HepG2 (cell line): ENCODE data around the gene TUBB2B. TPM values are rescaled to one million over a fixed set of nuclear protein-coding genes. Genes with fewer than 3 reads are reported as not detected.
A peak's percentile ranks its signal among the peaks of the same experiment; 100 is the strongest.

Experiments
- ATAC-seq: fragments of 200-7000 bp; cut with Tn5 transposase; 3 replicates; pipeline ENCODE4 v1.9.1; 2020; ENCODE audit warnings: mild to moderate bottlenecking, moderate library complexity
- BruUV-seq: library from RNA; stranded (reverse); fragments of 400-500 nt; replicated peaks from 2 replicates; lab custom pipeline; 2021; lab: Mats Ljungman, UMichigan
- CTCF ChIA-PET: fragments of 300-600 bp; formaldehyde crosslinking; extraction: SDS; loops from one replicate; lab custom pipeline; 2021; ENCODE audit warnings: low total read pairs, inconsistent platforms, low intra/inter-chr PET ratio; lab: Yijun Ruan, JAX
- POLR2A ChIA-PET: fragments of 350-600 bp; sonication (Branson Sonifier 250); formaldehyde crosslinking; loops from one replicate; lab custom pipeline; 2020; ENCODE audit warnings: antibody characterized with exemption, inconsistent platforms; lab: Yijun Ruan, JAX
- DNase-seq: peaks from one replicate; pipeline ENCODE4 v3.0.0-alpha.2; 2015; ENCODE audit warnings: low spot score
- FAIRE-seq: peaks from 3 replicates; lab custom pipeline; 2011; peaks lifted over from hg19 to GRCh38; lab: Jason Lieb, UNC
- H2AFZ ChIP-seq: one replicate; pipeline ENCODE4 v1.6.1; 2011; ENCODE audit warnings: low read length, inconsistent platforms
- H3K27ac ChIP-seq: fragments of 300-600 bp; 3 replicates; pipeline ENCODE4 v1.8.0; 2011; ENCODE audit warnings: mixed run types, mild to moderate bottlenecking, mixed read lengths, low read length, inconsistent platforms; ENCODE audit not compliant: insufficient read depth; ENCODE audit errors: extremely low read length
- H3K27me3 ChIP-seq, 2 experiments: fragments of 200-600 bp in 1 of 2; 2 replicates in 1 of 2; 3 replicates in 1 of 2; pipeline versions ENCODE4 v1.6.0 to v1.8.0; 2011; ENCODE audit warnings: low read length in 2 of 2, mild to moderate bottlenecking in 2 of 2, moderate library complexity in 2 of 2, inconsistent platforms in 1 of 2; ENCODE audit not compliant: insufficient read depth in 2 of 2, control insufficient read depth in 1 of 2
- H3K36me3 ChIP-seq, 2 experiments: fragments of 200-600 bp in 1 of 2; replicated peaks in 1 of 2; 2 replicates in 1 of 2; 3 replicates in 1 of 2; pipeline versions ENCODE4 v1.5.1 to v1.8.0; 2011; ENCODE audit warnings: low read length in 2 of 2, inconsistent platforms in 1 of 2; ENCODE audit not compliant: insufficient read depth in 2 of 2, control insufficient read depth in 1 of 2
- H3K4me1 ChIP-seq: 2 replicates; pipeline ENCODE4 v1.5.1; 2012; ENCODE audit warnings: low read length, inconsistent platforms; ENCODE audit not compliant: insufficient read depth
- H3K4me2 ChIP-seq: 2 replicates; pipeline ENCODE4 v1.6.0; 2011; ENCODE audit warnings: low read depth, low read length, inconsistent platforms
- H3K4me3 ChIP-seq, 3 experiments: fragments of 200-600 bp in 1 of 3; sonication (generic), shearing (Covaris generic) in 1 of 3; replicated peaks in 1 of 3; 2 replicates each; pipeline ENCODE4 v1.5.1; 2011 to 2016; ENCODE audit warnings: low read length in 3 of 3, inconsistent platforms in 2 of 3, low read depth in 2 of 3, mild to moderate bottlenecking in 2 of 3, control low read depth in 1 of 3, mixed read lengths in 1 of 3; ENCODE audit not compliant: insufficient read depth in 1 of 3
- H3K79me2 ChIP-seq: one replicate; pipeline ENCODE4 v1.6.1; 2011; ENCODE audit warnings: low read length, inconsistent platforms; ENCODE audit not compliant: insufficient read depth
- H3K9ac ChIP-seq: 2 replicates; pipeline ENCODE4 v1.6.0; 2011; ENCODE audit warnings: mild to moderate bottlenecking, low read depth, low read length, inconsistent platforms; ENCODE audit not compliant: insufficient read depth
- H3K9me3 ChIP-seq: 2 replicates; pipeline ENCODE4 v1.5.1; 2012; ENCODE audit warnings: mild to moderate bottlenecking, low read length
- H4K20me1 ChIP-seq: 2 replicates; pipeline ENCODE4 v1.6.0; 2011; ENCODE audit warnings: inconsistent platforms, mild to moderate bottlenecking, low read length, moderate library complexity; ENCODE audit not compliant: insufficient read depth
- CC2D1A ChIP-seq: sonication (generic); formaldehyde crosslinking; IDR thresholded peaks from 2 replicates; pipeline ENCODE4 v1.8.1; 2023; ENCODE audit warnings: mild to moderate bottlenecking, missing genetic modification reagents
- CEBPB ChIP-seq: IDR thresholded peaks from 2 replicates; pipeline ENCODE4 v1.6.1; 2011; ENCODE audit warnings: low read depth, low read length, improper control_type of control experiment, borderline replicate concordance
- CEBPG ChIP-seq: IDR thresholded peaks from 2 replicates; pipeline ENCODE4 v1.6.1; 2016
- DMAP1 ChIP-seq: IDR thresholded peaks from 2 replicates; pipeline ENCODE4 v1.6.1; 2016
- GABPB1 ChIP-seq: IDR thresholded peaks from 2 replicates; pipeline ENCODE4 v1.6.1; 2016; ENCODE audit warnings: mild to moderate bottlenecking, missing genetic modification reagents, moderate library complexity, missing compliant biosample characterization
- HCFC1 ChIP-seq: fragments of 150-350 bp; IDR thresholded peaks from 2 replicates; pipeline ENCODE4 v1.6.1; 2014; ENCODE audit warnings: low read depth, low read length
- SMARCC2 ChIP-seq: fragments of 450-650 bp; IDR thresholded peaks from 2 replicates; pipeline ENCODE4 v1.6.1; 2017; ENCODE audit warnings: antibody characterized with exemption, mild to moderate bottlenecking
- SMC3 ChIP-seq: IDR thresholded peaks from 2 replicates; pipeline ENCODE4 v1.6.1; 2011; ENCODE audit warnings: low read length, improper control_type of control experiment
- ZNF12 ChIP-seq: sonication (generic); formaldehyde crosslinking; IDR thresholded peaks from 2 replicates; pipeline ENCODE4 v1.5.0; 2020; ENCODE audit warnings: missing genetic modification reagents
- WGBS: methylation state at CpG from one replicate; pipeline ENCODE4 v1.1.6; 2017; ENCODE audit warnings: low lambda C conversion rate; 5-methylcytosine and 5-hydroxymethylcytosine counted together
- in situ Hi-C: cut with HindIII; loops from 2 replicates; pipeline ENCODE4 v1.10.0; 2017; ENCODE audit warnings: low pct_unique_long_range_greater_than_20kb; ENCODE audit not compliant: extremely low pct_ligation_motif_present
- intact Hi-C: fragments of 100-400 bp; cut with micrococcal nuclease; formaldehyde crosslinking; loops from one replicate; pipeline ENCODE4 v1.10.0; 2022; ENCODE audit not compliant: unreplicated experiment
- polyA plus RNA-seq, 8 experiments: library from polyadenylated mRNA; depleted of rRNA in 3 of 8; stranded (reverse) in 7 of 8; unstranded in 1 of 8; fragments of >200 nt; fragmentation: Illumina TruSeq in 4 of 8; extraction: Trizol in 4 of 8; gene quantifications; 2 replicates each; pipeline versions ENCODE4 v1.2.1 to v1.2.3, GENCODE V29; 2011 to 2016; ENCODE audit warnings: low read depth in 4 of 8, missing spikeins in 1 of 8, mixed read lengths in 1 of 8; ENCODE audit not compliant: insufficient read depth in 1 of 8
- total RNA-seq, 5 experiments: library from RNA; depleted of rRNA; stranded (reverse); fragments of >200 nt; fragmentation: Illumina TruSeq; extraction: Trizol; gene quantifications; 2 replicates each; pipeline ENCODE4 v1.2.3, GENCODE V29; 2016; ENCODE audit warnings: low read depth in 1 of 5
- TF ChIP-seq, protein P1 (sequence below), 2 experiments: fragments of 450-650 bp in 1 of 2; sonication (generic) in 1 of 2; formaldehyde crosslinking; IDR thresholded peaks; 2 replicates each; pipeline versions ENCODE4 v1.5.0 to v1.8.0; 2020 to 2022; ENCODE audit warnings: mild to moderate bottlenecking in 1 of 2, missing genetic modification reagents in 1 of 2
- TF ChIP-seq, protein P2 (sequence below): sonication (generic); formaldehyde crosslinking; conservative IDR thresholded peaks from 2 replicates; pipeline ENCODE4 v1.4.0; 2020; ENCODE audit warnings: missing genetic modification reagents
- TF ChIP-seq, protein P3 (sequence below): sonication (generic); formaldehyde crosslinking; IDR thresholded peaks from 2 replicates; pipeline ENCODE4 v1.4.0; 2020; ENCODE audit warnings: mild to moderate bottlenecking, missing genetic modification reagents

Gene TUBB2B
- total and polyA plus RNA-seq, 2 of the 13 experiments (the other 11 are each of a cell fraction or from before 2014, with no cell fraction given), result 10.3 to 23.6 TPM

DNA sequence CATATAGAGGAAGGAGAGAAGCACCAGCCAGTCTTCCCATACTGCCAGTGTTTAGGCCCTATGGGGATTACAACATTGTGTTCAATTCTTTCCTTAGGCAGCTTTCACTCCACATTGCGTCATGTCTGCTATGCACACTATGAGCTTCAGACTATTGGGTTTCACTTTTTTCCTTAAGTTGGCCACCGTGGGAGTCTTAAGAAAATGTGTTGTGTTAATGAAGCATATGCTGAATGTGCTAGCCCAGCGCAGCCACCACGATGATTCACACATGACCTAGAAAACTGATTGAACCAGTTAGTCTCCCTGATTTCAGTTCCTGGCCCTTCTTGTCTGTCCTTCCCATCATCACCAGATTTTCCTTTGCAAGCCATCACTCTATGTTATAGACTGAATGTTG, 21.5 kb downstream of the TUBB2B start:
- H3K4me3 ChIP-seq, result no peak overlapping the region
- no peak overlapping the region for H3K27ac ChIP-seq
- peaks cover 8 to 54% of the 10 kb centered on the region in 2 experiments; a peak in 4 of 5 replicates for H3K27me3 ChIP-seq
- ChIA-PET POLR2A (no interaction called here), CTCF (no interaction called here)
- H3K4me1 ChIP-seq, result peaks cover 23% of the 10 kb centered on the region
- H3K36me3 ChIP-seq, result no peaks in the 10 kb centered on the region
- in situ Hi-C loops, result no loop called here
- H3K4me2 ChIP-seq, result no peak overlapping the region
- no peaks in the 10 kb centered on the region for H3K9me3 ChIP-seq
- FAIRE-seq (no peak), DNase-seq (no peak), ATAC-seq (no peak)
- TF ChIP-seq GABPB1 (CRISPR knock-in tag), result no peak
- TF ChIP-seq CEBPG (CRISPR knock-in tag), result peak; percentile 68
- no peak for TF ChIP-seq SMARCC2
- TF ChIP-seq, protein P1, sequence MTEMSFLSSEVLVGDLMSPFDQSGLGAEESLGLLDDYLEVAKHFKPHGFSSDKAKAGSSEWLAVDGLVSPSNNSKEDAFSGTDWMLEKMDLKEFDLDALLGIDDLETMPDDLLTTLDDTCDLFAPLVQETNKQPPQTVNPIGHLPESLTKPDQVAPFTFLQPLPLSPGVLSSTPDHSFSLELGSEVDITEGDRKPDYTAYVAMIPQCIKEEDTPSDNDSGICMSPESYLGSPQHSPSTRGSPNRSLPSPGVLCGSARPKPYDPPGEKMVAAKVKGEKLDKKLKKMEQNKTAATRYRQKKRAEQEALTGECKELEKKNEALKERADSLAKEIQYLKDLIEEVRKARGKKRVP (CRISPR knock-in tag; IDR thresholded peaks at IDR 0.05), result peak in 1 of 2 experiments; percentile 83; a peak in 2 of 4 replicates
- peak; percentile 85 for TF ChIP-seq CEBPB
- TF ChIP-seq, protein P2, sequence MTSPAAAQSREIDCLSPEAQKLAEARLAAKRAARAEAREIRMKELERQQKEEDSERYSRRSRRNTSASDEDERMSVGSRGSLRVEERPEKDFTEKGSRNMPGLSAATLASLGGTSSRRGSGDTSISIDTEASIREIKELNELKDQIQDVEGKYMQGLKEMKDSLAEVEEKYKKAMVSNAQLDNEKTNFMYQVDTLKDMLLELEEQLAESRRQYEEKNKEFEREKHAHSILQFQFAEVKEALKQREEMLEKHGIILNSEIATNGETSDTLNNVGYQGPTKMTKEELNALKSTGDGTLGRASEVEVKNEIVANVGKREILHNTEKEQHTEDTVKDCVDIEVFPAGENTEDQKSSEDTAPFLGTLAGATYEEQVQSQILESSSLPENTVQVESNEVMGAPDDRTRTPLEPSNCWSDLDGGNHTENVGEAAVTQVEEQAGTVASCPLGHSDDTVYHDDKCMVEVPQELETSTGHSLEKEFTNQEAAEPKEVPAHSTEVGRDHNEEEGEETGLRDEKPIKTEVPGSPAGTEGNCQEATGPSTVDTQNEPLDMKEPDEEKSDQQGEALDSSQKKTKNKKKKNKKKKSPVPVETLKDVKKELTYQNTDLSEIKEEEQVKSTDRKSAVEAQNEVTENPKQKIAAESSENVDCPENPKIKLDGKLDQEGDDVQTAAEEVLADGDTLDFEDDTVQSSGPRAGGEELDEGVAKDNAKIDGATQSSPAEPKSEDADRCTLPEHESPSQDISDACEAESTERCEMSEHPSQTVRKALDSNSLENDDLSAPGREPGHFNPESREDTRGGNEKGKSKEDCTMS (CRISPR knock-in tag), result no peak
- TF ChIP-seq, protein P3, sequence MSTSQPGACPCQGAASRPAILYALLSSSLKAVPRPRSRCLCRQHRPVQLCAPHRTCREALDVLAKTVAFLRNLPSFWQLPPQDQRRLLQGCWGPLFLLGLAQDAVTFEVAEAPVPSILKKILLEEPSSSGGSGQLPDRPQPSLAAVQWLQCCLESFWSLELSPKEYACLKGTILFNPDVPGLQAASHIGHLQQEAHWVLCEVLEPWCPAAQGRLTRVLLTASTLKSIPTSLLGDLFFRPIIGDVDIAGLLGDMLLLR (CRISPR knock-in tag), result no peak
- TF ChIP-seq SMC3, result 0 out of 2 replicates have a peak, but pooled peaks have one; percentile 7
- no peak for TF ChIP-seq HCFC1
- 0 out of 2 replicates have a peak, but pooled peaks have one; percentile 44 for TF ChIP-seq ZNF12 (CRISPR knock-in tag)
- no peak for TF ChIP-seq DMAP1 (CRISPR knock-in tag)
- TF ChIP-seq CC2D1A (CRISPR knock-in tag), result no peak
- intact Hi-C loops, result loop anchor here (5.0 kb wide), 1 partner anchor 41 kb away; no protein-coding TSS in a partner anchor
- H3K79me2 ChIP-seq, result no peaks in the 10 kb centered on the region
- no peak overlapping the region for H2AFZ ChIP-seq
- no peak overlapping the region for H3K9ac ChIP-seq
- 16% methylated on average over 4 of the region's 4 CpGs for WGBS
- H4K20me1 ChIP-seq, result no peaks in the 10 kb centered on the region
- BruUV-seq, result no TSS peak
